HEK293 (cell line): Measurements from ENCODE around the gene C2orf42.

Experiments
- AEBP2 ChIP-seq: fragments of 450-650 bp; formaldehyde crosslinking; IDR thresholded peaks from 2 replicates; pipeline ENCODE4 v1.5.1; 2016; ENCODE audit warnings: missing biosample characterization, missing genetic modification characterization, borderline replicate concordance
- HOXA7 ChIP-seq: sonication (generic); formaldehyde crosslinking; IDR thresholded peaks from 2 replicates; pipeline ENCODE4 v1.8.1; 2022; ENCODE audit warnings: missing genetic modification reagents, borderline replicate concordance
- HOXD13 ChIP-seq: sonication (generic); formaldehyde crosslinking; IDR thresholded peaks from 2 replicates; pipeline ENCODE4 v1.8.0; 2022; ENCODE audit warnings: missing genetic modification reagents, borderline replicate concordance
- KLF10 ChIP-seq: fragments of 450-650 bp; IDR thresholded peaks from 2 replicates; pipeline ENCODE4 v1.5.1; 2018; ENCODE audit warnings: missing biosample characterization, mild to moderate bottlenecking, missing genetic modification characterization
- MYNN ChIP-seq: fragments of 450-650 bp; formaldehyde crosslinking; IDR thresholded peaks from 2 replicates; pipeline ENCODE4 v1.5.1; 2016; ENCODE audit warnings: missing biosample characterization, missing genetic modification characterization, borderline replicate concordance
- MZF1 ChIP-seq: fragments of 450-650 bp; formaldehyde crosslinking; IDR thresholded peaks from 2 replicates; pipeline ENCODE4 v1.5.1; 2017; ENCODE audit warnings: missing biosample characterization, missing genetic modification characterization, borderline replicate concordance
- PBX3 ChIP-seq: sonication (generic); formaldehyde crosslinking; IDR thresholded peaks from 2 replicates; pipeline ENCODE4 v1.8.1; 2022; ENCODE audit warnings: mild to moderate bottlenecking, moderate library complexity, missing genetic modification reagents
- YY1 ChIP-seq: fragments of 450-650 bp; formaldehyde crosslinking; IDR thresholded peaks from 2 replicates; pipeline ENCODE4 v1.5.1; 2018; ENCODE audit warnings: missing biosample characterization, missing genetic modification characterization
- ZBTB20 ChIP-seq: fragments of 450-650 bp; formaldehyde crosslinking; IDR thresholded peaks from 2 replicates; pipeline ENCODE4 v1.5.1; 2016; ENCODE audit warnings: missing biosample characterization, missing genetic modification characterization
- ZBTB48 ChIP-seq: fragments of 450-650 bp; formaldehyde crosslinking; IDR thresholded peaks from 2 replicates; pipeline ENCODE4 v1.5.1; 2016; ENCODE audit warnings: missing biosample characterization, missing genetic modification characterization
- ZNF140 ChIP-seq: fragments of 450-650 bp; formaldehyde crosslinking; IDR thresholded peaks from 2 replicates; pipeline ENCODE4 v1.5.1; 2016; ENCODE audit warnings: missing biosample characterization, missing genetic modification characterization
- ZNF175 ChIP-seq: fragments of 450-650 bp; formaldehyde crosslinking; IDR thresholded peaks from 2 replicates; pipeline ENCODE4 v1.5.1; 2016; ENCODE audit warnings: missing biosample characterization, missing genetic modification characterization
- ZNF404 ChIP-seq: fragments of 450-650 bp; formaldehyde crosslinking; IDR thresholded peaks from 2 replicates; pipeline ENCODE4 v1.5.1; 2017; ENCODE audit warnings: missing biosample characterization, missing genetic modification characterization
- ZNF416 ChIP-seq: fragments of 450-650 bp; formaldehyde crosslinking; IDR thresholded peaks from 2 replicates; pipeline ENCODE4 v1.5.1; 2016; ENCODE audit warnings: missing biosample characterization, missing genetic modification characterization
- ZNF426 ChIP-seq: fragments of 450-650 bp; formaldehyde crosslinking; IDR thresholded peaks from 2 replicates; pipeline ENCODE4 v1.5.1; 2017; ENCODE audit warnings: missing biosample characterization, missing genetic modification characterization, mild to moderate bottlenecking, inconsistent platforms, moderate library complexity
- ZNF488 ChIP-seq: fragments of 450-650 bp; formaldehyde crosslinking; IDR thresholded peaks from 2 replicates; pipeline ENCODE4 v1.5.1; 2016; ENCODE audit warnings: missing biosample characterization, missing genetic modification characterization
- ZNF560 ChIP-seq: fragments of 450-650 bp; formaldehyde crosslinking; IDR thresholded peaks from 2 replicates; pipeline ENCODE4 v1.5.1; 2017; ENCODE audit warnings: missing biosample characterization, missing genetic modification characterization, borderline replicate concordance
- ZNF610 ChIP-seq: fragments of 450-650 bp; formaldehyde crosslinking; IDR thresholded peaks from 2 replicates; pipeline ENCODE4 v1.5.1; 2016; ENCODE audit warnings: missing biosample characterization, missing genetic modification characterization, borderline replicate concordance
- ZNF629 ChIP-seq: fragments of 450-650 bp; formaldehyde crosslinking; IDR thresholded peaks from 2 replicates; pipeline ENCODE4 v1.5.1; 2017; ENCODE audit warnings: missing biosample characterization, missing genetic modification characterization
- ZNF677 ChIP-seq: fragments of 450-650 bp; IDR thresholded peaks from 2 replicates; pipeline ENCODE4 v1.5.0; 2018; ENCODE audit warnings: missing biosample characterization, mild to moderate bottlenecking, missing genetic modification characterization, moderate library complexity
- ZNF692 ChIP-seq: fragments of 450-650 bp; formaldehyde crosslinking; IDR thresholded peaks from 2 replicates; pipeline ENCODE4 v1.5.1; 2016; ENCODE audit warnings: missing biosample characterization, missing genetic modification characterization
- TF ChIP-seq, protein P1 (sequence below): fragments of 450-650 bp; formaldehyde crosslinking; IDR thresholded peaks from 2 replicates; pipeline ENCODE4 v1.5.1; 2016; ENCODE audit warnings: missing biosample characterization, missing genetic modification characterization
- TF ChIP-seq, protein P2 (sequence below): fragments of 450-650 bp; formaldehyde crosslinking; IDR thresholded peaks from 2 replicates; pipeline ENCODE4 v1.5.1; 2016; ENCODE audit warnings: missing biosample characterization, missing genetic modification characterization
- TF ChIP-seq, protein P3 (sequence below): fragments of 450-650 bp; formaldehyde crosslinking; IDR thresholded peaks from 2 replicates; pipeline ENCODE4 v1.5.1; 2016; ENCODE audit warnings: missing biosample characterization, missing genetic modification characterization
- TF ChIP-seq, protein P4 (sequence below): fragments of 450-650 bp; formaldehyde crosslinking; IDR thresholded peaks from 2 replicates; pipeline ENCODE4 v1.5.1; 2016; ENCODE audit warnings: missing biosample characterization, missing genetic modification characterization

The C2orf42 gene

DNA sequence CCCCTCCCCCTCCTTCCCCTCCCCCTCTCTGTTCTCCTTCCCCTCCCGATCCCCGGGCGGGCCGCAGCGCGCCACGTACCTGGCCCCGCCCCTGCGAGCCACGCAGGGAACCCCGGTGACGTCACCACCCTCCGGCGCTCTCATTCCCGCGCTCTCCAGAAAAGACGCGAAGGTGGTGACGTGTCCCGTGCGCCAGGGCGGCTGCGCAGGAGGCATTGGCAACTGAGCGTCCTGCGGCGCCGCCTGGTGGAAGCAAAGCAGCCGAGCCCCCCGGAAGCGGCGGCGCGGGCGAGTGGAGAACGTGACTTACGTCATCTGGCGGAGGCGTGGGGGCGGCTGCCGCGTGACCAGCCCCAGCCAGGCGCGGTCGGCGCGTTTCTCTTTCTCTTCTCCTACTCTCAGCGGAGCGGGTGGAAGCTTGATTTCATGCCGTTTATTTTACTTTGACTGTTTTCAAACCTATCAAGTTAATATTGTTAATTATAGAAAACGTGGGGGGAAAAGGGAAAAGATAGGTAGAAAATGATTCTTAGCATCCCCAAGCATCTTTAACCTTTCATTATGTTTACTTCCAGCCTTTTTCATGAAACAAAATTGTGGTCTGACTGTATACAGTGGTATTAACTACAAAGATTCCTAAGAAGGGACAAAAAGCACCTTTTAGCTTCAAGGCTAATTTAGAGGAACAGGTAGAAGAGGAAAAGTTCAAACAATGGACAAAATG lies 48.1 kb downstream of the C2orf42 start (continued):
- no peak for TF ChIP-seq ZNF560 (tag by site-specific recombination)
- TF ChIP-seq KLF10, result peak; percentile 99
- no peak for TF ChIP-seq ZNF426 (tag by site-specific recombination)
- TF ChIP-seq ZBTB48 (tag by site-specific recombination), result no peak
- no peak for TF ChIP-seq HOXA7 (CRISPR knock-in tag)
- TF ChIP-seq, protein P1, sequence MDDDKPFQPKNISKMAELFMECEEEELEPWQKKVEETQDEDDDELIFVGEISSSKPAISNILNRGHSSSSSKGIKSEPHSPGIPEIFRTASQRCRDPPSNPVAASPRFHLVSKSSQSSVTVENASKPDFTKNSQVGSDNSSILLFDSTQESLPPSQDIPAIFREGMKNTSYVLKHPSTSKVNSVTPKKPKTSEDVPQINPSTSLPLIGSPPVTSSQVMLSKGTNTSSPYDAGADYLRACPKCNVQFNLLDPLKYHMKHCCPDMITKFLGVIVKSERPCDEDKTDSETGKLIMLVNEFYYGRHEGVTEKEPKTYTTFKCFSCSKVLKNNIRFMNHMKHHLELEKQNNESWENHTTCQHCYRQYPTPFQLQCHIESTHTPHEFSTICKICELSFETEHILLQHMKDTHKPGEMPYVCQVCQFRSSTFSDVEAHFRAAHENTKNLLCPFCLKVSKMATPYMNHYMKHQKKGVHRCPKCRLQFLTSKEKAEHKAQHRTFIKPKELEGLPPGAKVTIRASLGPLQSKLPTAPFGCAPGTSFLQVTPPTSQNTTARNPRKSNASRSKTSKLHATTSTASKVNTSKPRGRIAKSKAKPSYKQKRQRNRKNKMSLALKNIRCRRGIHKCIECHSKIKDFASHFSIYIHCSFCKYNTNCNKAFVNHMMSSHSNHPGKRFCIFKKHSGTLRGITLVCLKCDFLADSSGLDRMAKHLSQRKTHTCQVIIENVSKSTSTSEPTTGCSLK (tag by site-specific recombination), result no peak
- no peak for TF ChIP-seq ZNF140
- TF ChIP-seq HOXD13 (CRISPR knock-in tag), result no peak
- no peak for TF ChIP-seq ZNF175
- no peak for TF ChIP-seq YY1 (tag by site-specific recombination)
- peak; percentile 83 for TF ChIP-seq ZNF692 (tag by site-specific recombination)
- TF ChIP-seq ZNF404 (tag by site-specific recombination), result no peak
- TF ChIP-seq, protein P2, sequence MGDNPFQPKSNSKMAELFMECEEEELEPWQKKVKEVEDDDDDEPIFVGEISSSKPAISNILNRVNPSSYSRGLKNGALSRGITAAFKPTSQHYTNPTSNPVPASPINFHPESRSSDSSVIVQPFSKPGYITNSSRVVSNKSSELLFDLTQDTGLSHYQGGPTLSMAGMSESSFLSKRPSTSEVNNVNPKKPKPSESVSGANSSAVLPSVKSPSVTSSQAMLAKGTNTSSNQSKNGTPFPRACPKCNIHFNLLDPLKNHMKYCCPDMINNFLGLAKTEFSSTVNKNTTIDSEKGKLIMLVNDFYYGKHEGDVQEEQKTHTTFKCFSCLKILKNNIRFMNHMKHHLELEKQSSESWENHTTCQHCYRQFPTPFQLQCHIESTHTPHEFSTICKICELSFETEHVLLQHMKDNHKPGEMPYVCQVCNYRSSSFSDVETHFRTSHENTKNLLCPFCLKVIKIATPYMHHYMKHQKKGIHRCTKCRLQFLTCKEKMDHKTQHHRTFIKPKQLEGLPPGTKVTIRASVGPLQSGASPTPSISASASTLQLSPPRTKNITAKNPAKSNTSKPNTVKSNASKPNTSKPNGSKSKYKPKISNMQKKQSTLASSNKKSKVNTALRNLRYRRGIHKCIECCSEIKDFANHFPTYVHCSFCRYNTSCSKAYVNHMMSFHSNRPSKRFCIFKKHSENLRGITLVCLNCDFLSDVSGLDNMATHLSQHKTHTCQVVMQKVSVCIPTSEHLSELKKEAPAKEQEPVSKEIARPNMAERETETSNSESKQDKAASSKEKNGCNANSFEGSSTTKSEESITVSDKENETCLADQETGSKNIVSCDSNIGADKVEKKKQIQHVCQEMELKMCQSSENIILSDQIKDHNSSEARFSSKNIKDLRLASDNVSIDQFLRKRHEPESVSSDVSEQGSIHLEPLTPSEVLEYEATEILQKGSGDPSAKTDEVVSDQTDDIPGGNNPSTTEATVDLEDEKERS (tag by site-specific recombination), result peak; percentile 50; the same call in 1 of the 2 replicates
- no peak for TF ChIP-seq ZNF416 (tag by site-specific recombination)
- no peak for TF ChIP-seq ZNF677 (tag by site-specific recombination)
- peak; percentile 89 for TF ChIP-seq ZNF610 (tag by site-specific recombination)
- TF ChIP-seq MZF1, result no peak
- peak; percentile 86; the same call in 1 of the 2 replicates for TF ChIP-seq PBX3 (CRISPR knock-in tag)
- TF ChIP-seq ZBTB20, result peak; percentile 87
- TF ChIP-seq, protein P3, sequence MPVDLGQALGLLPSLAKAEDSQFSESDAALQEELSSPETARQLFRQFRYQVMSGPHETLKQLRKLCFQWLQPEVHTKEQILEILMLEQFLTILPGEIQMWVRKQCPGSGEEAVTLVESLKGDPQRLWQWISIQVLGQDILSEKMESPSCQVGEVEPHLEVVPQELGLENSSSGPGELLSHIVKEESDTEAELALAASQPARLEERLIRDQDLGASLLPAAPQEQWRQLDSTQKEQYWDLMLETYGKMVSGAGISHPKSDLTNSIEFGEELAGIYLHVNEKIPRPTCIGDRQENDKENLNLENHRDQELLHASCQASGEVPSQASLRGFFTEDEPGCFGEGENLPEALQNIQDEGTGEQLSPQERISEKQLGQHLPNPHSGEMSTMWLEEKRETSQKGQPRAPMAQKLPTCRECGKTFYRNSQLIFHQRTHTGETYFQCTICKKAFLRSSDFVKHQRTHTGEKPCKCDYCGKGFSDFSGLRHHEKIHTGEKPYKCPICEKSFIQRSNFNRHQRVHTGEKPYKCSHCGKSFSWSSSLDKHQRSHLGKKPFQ (tag by site-specific recombination), result 0 out of 2 replicates have a peak, but pooled peaks have one; percentile 15
- no peak for TF ChIP-seq ZNF488 (tag by site-specific recombination)
- TF ChIP-seq AEBP2, result no peak
- TF ChIP-seq, protein P4, sequence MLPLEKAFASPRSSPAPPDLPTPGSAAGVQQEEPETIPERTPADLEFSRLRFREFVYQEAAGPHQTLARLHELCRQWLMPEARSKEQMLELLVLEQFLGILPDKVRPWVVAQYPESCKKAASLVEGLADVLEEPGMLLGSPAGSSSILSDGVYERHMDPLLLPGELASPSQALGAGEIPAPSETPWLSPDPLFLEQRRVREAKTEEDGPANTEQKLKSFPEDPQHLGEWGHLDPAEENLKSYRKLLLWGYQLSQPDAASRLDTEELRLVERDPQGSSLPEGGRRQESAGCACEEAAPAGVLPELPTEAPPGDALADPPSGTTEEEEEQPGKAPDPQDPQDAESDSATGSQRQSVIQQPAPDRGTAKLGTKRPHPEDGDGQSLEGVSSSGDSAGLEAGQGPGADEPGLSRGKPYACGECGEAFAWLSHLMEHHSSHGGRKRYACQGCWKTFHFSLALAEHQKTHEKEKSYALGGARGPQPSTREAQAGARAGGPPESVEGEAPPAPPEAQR (tag by site-specific recombination), result no peak
- TF ChIP-seq ZNF629 (tag by site-specific recombination), result peak; percentile 99
- no peak for TF ChIP-seq MYNN (tag by site-specific recombination)
